ENCODE results near the gene C2orf81. TPM values are rescaled to one million over a fixed set of nuclear protein-coding genes. Genes with fewer than 3 reads are reported as not detected.
A peak's percentile ranks its signal among the peaks of the same experiment; 100 is the strongest.

The C2orf81 gene
- total and polyA plus RNA-seq, 10 donors: 1.7 to 5.7 (median 3.1) TPM

DNA sequence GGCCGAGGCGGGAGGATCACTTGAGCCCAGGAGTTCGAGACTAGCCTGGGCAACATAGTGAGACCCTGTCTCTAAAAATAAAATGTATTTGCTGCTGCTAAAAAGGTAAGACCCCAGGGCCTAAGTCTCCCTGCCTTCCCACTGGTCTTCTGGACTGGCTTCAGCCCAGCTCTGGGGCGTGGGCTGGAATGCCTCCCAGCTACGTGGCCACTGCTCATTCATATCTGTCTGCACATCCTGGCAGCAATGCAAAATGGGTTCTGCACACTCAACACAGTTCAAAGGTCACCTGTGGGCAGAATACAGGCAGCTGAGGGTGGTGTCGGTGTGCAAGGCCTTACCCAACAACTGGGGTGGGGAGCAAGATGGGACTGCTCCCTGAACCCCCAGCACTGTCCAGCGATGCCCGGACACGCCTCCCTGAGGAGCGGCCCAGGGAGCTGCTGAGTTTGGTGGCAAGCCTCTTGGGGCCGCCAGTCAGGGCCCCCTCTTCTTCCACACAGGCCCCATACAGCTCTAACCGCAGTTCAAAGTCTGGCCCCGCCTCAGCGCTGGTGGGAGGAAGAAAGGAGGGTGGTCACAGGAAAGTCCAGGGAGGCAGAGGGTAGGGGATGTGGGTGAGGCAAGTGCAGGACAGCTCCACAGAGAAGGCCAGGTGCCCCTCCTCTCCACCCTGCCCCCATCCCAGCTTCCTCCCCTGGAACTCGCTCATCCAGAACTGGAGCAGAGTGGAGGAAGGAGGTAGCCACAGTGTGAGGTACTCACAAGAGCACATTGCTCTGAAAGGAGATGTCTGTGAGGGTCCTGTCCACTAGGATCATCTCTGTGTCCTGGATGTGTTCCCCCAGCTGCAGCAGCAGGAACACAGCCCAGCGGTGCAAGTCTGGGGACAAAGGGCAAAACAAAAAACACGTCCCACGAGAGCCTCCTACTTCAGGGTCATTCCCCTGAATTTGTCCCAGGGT is 8.3 kb upstream of the C2orf81 start:
- Histone ChIP-seq H3K27ac (no peak overlapping the region), H3K4me3 (no peak overlapping the region), H3K4me1 (peaks cover 0 to 17% (median 3%) of the 10 kb centered on the region in 6 donors), H3K36me3 (peaks cover 0 to 59% (median 15%) of the 10 kb centered on the region in 6 donors), H3K27me3 (replicated peaks in 1 of 7) (no peaks in the 10 kb centered on the region), H3K9me3 (no peaks in the 10 kb centered on the region)
- peak; percentile 23 for DNase-seq
- 83 to 94% (median 91%) methylated on average over 10 to 18 of the region's 18 CpGs for WGBS, 5 donors
- intact Hi-C loops (cut with DNase I; ENCODE audit: low total_unique reads): no loop called here
- no peak for TF ChIP-seq POLR2AphosphoS5 (IDR thresholded peaks at IDR 0.05)
- TF ChIP-seq, protein P1, sequence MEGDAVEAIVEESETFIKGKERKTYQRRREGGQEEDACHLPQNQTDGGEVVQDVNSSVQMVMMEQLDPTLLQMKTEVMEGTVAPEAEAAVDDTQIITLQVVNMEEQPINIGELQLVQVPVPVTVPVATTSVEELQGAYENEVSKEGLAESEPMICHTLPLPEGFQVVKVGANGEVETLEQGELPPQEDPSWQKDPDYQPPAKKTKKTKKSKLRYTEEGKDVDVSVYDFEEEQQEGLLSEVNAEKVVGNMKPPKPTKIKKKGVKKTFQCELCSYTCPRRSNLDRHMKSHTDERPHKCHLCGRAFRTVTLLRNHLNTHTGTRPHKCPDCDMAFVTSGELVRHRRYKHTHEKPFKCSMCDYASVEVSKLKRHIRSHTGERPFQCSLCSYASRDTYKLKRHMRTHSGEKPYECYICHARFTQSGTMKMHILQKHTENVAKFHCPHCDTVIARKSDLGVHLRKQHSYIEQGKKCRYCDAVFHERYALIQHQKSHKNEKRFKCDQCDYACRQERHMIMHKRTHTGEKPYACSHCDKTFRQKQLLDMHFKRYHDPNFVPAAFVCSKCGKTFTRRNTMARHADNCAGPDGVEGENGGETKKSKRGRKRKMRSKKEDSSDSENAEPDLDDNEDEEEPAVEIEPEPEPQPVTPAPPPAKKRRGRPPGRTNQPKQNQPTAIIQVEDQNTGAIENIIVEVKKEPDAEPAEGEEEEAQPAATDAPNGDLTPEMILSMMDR (IDR thresholded peaks at IDR 0.05 in 8 of 11, conservative IDR thresholded peaks at IDR 0.05 in 3 of 11): no peak
- no peak for TF ChIP-seq POLR2A (IDR thresholded peaks at IDR 0.05)

DNA sequence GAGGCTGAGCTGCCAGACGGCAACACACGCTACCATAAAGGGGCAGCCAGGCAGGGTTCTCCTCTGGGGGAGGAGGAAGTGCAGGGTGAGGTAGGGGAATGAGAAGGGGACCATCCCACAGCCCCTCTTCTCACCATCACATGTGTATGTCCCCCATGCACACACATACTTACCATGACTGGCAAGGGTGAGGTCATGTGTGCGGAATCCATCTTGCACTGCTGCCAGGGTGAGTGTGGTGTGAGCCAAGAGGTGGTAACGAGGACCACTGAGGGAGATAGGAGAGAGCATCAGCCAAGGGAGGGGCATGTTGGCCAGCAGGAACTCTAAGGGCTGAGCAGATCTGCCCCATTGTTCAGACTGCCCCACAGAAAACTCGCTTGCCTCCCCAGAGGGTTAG is 7.3 kb upstream of the C2orf81 start:
- 89 to 95% (median 92%) methylated on average over 5 of the region's 5 CpGs for whole genome bisulfite sequencing, 5 donors
- no peak overlapping the region for H3K27ac ChIP-seq
- no peaks in the 10 kb centered on the region for H3K9me3 ChIP-seq
- intact Hi-C loops (cut with DNase I; ENCODE audit: low total_unique reads): no loop called here
- H3K4me3 ChIP-seq: no peak overlapping the region
- H3K4me1 ChIP-seq: peaks cover 0 to 17% (median 3%) of the 10 kb centered on the region in 6 donors
- TF ChIP-seq, protein P1 (IDR thresholded peaks at IDR 0.05 in 8 of 11, conservative IDR thresholded peaks at IDR 0.05 in 3 of 11): no peak
- TF ChIP-seq POLR2AphosphoS5 (IDR thresholded peaks at IDR 0.05) (no peak), POLR2A (IDR thresholded peaks at IDR 0.05) (no peak)
- H3K27me3 ChIP-seq (replicated peaks in 1 of 7): no peaks in the 10 kb centered on the region
- H3K36me3 ChIP-seq: peaks cover 0 to 61% (median 15%) of the 10 kb centered on the region in 6 donors
- peak; percentile 51 for DNase-seq

DNA sequence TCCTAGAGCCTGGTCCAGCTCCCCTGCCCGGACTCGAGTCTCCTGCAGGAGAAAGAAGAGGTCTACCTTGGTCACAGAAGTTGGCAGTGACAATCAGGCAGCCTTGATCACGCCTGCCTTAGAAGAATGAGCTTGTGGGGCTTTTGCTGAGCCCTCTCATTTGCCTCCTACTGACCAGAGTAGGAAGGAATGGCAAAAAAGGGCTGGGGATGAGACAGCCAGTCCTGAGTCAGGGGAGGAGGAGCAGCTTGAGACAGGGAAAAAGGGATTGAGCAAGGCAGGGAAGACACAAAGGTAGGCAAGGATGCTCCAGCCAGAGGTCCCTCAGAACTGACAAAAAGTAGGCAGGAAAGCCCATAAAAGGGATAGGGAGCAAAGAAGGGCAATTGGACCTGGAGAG is 6.1 kb upstream of the C2orf81 start:
- Histone ChIP-seq H3K27me3 (replicated peaks in 1 of 7) (no peaks in the 10 kb centered on the region), H3K4me3 (no peak overlapping the region), H3K9me3 (no peaks in the 10 kb centered on the region), H3K36me3 (peaks cover 0 to 61% (median 15%) of the 10 kb centered on the region in 6 donors), H3K27ac (no peak overlapping the region), H3K4me1 (peaks cover 0 to 17% (median 3%) of the 10 kb centered on the region in 6 donors)
- TF ChIP-seq POLR2AphosphoS5 (IDR thresholded peaks at IDR 0.05): no peak
- TF ChIP-seq POLR2A (IDR thresholded peaks at IDR 0.05): no peak
- TF ChIP-seq, protein P1 (IDR thresholded peaks at IDR 0.05 in 8 of 11, conservative IDR thresholded peaks at IDR 0.05 in 3 of 11): no peak
- intact Hi-C loops (cut with DNase I; ENCODE audit: low total_unique reads): no loop called here
- 84 to 95% (median 89%) methylated on average over 3 of the region's 3 CpGs for WGBS, 5 donors
- peak; percentile 53 for DNase-seq

DNA sequence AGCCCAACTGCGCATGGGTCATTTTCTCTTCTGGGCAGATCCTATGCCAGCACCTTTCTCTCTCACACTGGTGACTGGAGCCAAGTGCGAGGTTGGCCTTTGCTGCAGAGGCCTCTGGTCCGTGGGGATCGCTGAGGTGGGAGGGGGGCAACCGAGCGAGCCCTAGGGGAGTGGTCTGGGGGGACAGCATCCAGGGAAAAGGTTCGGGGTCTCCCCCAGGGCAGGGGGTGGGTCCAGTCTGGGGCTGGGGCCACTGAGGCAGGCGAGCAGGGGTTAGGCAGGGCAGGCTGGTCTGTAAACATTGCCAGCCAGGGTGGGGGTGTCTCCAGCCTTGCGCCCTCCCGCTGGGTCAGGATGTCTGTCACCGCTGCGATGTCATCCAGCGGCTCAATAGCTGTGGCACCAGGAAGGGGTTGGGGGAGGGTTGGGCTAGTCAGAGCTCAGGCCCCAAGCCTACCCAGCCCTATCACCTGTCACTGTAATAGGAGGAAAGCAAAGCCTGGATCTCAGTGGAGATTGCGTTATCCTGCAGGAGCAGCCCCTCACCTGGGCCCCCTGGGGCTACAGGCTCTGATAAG is 4.9 kb upstream of the C2orf81 start:
- H3K36me3 ChIP-seq: peaks cover 0 to 61% (median 15%) of the 10 kb centered on the region in 6 donors
- WGBS, 5 donors: 87 to 92% (median 91%) methylated on average over 7 to 14 of the region's 14 CpGs
- H3K27me3 ChIP-seq (replicated peaks in 1 of 7): no peaks in the 10 kb centered on the region
- H3K27ac ChIP-seq: peak overlapping the region in 5 of 8 donors; percentile 4 to 64 (median 39)
- TF ChIP-seq POLR2AphosphoS5 (IDR thresholded peaks at IDR 0.05) (peak in 1 of 3 donors; percentile 8), POLR2A (IDR thresholded peaks at IDR 0.05) (no peak)
- TF ChIP-seq, protein P1 (IDR thresholded peaks at IDR 0.05 in 8 of 11, conservative IDR thresholded peaks at IDR 0.05 in 3 of 11): no peak
- DNase-seq: peak; percentile 69
- no peak overlapping the region for H3K4me3 ChIP-seq
- H3K4me1 ChIP-seq: peaks cover 0 to 28% (median 11%) of the 10 kb centered on the region in 6 donors
- H3K9me3 ChIP-seq: no peaks in the 10 kb centered on the region
- intact Hi-C loops (cut with DNase I; ENCODE audit: low total_unique reads): no loop called here

All from spleen (tissue), 11 donors.